HG03045 (cell line): Measurements from ENCODE around the gene TBC1D22A.

ENCODE experiments used
- ATAC-seq: cut with Tn5 transposase; IDR thresholded peaks from one replicate; pipeline ENCODE4 v1.9.1; 2021; ENCODE audit warnings: mild to moderate bottlenecking, moderate library complexity; ENCODE audit not compliant: unreplicated experiment

Gene TBC1D22A

DNA sequence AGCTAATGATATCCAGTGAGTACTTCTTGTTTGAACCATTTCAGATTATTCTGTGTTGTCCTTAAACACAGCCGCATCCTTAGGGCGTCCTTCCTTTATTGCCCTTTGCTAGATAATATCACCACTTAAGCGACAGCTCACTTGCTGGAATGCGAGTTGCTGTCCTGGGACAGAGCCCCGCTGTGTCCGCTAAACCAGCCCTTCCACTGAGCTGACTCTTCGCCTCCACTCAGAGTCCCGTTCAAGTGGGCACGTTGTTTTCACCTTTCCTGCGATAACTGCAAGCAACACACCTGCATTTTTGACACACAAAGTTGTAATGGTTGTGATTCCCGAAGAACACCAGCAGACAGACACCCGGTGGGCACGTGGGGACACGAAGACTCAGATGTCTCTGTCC lies 140.0 kb downstream of the TBC1D22A start:
- no peak for ATAC-seq

DNA sequence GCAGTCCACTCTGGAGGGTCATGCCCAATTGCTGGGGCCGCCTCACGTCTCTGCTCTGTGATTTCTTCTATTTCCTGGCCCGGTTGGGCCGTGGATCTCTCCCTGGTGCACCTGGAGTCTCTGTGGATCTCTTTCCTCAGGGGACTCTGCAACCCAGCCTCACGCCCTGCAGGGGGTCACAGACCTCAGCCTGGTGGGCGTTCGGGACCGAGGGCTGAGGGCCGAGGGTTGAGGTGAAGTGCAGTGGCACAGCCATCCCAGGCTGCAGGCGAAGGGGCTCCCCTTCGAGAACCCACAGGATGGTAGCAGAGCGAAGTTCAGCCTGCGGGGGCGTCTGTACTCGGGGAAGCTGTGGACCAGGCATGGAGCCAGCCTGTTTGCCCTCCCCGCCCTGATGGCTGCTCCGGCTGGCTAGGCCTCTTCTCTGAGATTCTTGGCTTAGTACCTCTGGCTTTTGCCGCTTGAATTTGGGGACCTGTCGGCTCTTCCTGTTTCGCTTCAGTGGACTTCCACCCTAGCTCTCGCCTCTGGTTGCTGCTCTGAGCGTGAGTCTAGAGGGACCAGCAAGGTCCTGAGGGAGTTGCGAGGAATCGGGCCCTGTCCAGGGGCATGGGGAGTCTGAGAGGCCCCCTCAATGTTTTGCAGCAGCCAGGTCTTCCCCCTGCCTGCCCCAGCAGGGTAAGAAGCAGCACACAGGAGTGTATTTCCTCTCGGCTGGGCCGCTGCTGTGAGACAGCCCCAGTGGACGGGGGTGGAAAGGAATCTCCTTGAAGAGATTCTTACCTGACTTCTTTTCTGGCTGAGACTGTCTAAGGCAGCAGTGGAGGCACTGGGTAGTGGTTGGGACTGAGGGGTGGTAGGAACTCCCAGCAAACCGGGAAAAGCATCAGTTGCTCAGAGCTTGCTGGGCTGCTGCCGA lies 140.8 kb downstream of the TBC1D22A start:
- ATAC-seq = no peak

- no peak for ATAC-seq
Measured at GRCh38 chr22:46905415-46905814, 143.0 kb downstream of the TBC1D22A start.

DNA sequence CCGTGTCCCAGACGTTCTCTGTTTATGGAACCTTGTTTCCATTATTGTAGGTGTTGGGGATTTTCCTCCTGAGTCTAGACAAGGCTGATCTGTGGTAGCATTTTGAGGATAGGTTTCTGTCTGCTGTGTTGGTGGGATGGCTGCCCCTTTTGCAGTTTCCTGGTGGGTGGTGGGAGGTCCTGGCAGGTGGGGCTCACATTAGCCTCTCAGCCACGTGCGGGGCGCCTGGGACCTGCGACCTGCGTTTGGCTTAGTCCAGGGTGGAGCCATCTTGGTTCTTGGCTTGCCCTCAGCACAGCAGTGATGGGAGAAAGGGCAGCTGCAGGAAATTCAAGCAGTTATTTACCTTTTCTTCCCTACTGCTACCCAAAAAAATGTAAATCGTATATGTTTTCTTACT lies 143.4 kb downstream of the TBC1D22A start:
- ATAC-seq = no peak

DNA sequence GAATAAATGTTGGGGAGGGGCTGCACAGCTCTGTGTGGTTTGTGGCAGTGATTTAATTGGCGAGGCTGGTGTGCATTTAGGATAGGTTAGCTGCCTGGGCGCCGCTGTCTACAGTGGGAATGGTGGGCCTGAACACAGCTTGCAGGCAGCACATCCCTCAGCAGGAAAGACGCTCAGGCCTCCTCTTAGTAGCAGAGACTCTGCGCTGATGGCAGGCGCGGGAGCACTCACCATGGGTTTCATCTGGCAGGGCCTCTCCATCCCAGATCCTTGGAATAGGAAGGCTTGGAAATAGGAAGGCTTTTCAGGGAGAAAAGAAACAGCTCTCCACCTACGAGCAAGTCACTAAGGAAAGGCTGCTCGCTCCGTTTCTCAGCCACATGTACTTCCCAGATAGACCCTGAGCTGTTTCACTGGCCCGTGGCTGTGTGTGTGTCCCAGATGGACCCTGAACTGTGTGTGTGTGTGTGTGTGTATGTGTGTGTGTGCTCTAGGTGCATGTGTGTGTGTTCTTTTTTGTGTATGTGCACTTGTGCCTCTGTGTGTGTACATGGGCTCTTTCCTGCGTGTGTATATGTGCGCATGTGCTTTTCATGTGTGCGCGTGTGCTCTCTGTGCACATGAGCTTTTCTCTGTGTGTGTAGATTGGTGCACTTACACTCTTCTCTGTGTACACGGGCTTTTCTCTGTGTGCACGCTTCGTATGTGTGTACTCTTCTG lies 144.0 kb downstream of the TBC1D22A start:
- ATAC-seq = no peak

- no peak for ATAC-seq
Measured at GRCh38 chr22:46907241-46908215, 145.1 kb downstream of the TBC1D22A start.

GRCh38 chr22:46908641-46909107 lies 146.2 kb downstream of the TBC1D22A start:
- no peak for ATAC-seq

- ATAC-seq = no peak
Measured at GRCh38 chr22:46909237-46910030, 147.0 kb downstream of the TBC1D22A start.

- no peak for ATAC-seq
Measured at GRCh38 chr22:46910624-46911023, 148.2 kb downstream of the TBC1D22A start.

- ATAC-seq = no peak
Measured at GRCh38 chr22:46911346-46911745, 148.9 kb downstream of the TBC1D22A start.

GRCh38 chr22:46913351-46913750 lies 150.9 kb downstream of the TBC1D22A start:
- no peak for ATAC-seq

GRCh38 chr22:46914481-46914880 lies 152.0 kb downstream of the TBC1D22A start:
- ATAC-seq = no peak

DNA sequence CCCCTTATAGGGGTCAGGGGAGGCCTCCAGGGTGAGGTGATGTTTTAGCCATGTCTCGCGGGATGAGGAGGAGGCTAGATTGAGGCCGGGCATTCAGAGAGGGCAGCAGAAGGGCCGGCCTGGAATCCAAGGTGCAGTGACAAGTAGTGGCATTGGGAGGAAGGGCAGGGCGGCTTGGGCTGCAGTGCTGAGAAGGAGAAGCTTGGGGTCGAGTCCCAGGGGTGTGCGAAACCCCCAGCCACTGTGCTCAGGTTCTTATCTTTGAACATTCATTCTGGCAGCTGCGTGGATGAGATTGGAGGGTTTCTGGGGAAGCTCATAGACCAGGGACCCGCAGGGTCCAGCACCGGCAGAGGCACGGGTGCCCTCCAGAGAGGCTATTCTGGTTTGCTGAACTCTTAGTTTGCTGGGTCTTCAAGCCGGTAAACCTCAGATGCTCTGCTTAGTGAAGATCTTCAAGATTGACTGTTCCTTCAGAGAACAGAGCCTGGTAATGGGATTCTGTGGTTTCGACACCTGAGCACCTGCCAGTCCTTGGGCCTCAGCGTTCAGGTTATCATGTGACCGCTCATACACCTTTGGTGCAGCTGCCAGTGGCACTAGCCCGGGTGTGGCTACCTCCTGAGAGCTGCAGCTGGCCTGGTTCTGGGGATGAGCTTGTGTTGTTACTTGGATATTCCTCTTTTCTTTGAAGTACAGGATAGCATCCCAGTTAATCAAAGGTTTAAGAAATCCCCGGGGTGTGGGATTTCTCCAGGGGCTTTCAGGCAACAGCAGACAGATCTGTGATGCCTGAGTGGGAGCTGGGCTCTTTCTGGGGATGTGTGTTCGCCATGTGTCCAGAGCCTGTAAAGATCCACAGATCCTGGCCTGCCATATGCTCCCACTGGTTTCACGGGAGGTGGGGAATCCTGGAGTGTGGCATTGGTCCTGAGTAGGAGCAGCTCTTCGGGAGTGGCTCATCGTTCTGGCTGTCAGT lies 152.8 kb downstream of the TBC1D22A start:
- ATAC-seq = no peak

DNA sequence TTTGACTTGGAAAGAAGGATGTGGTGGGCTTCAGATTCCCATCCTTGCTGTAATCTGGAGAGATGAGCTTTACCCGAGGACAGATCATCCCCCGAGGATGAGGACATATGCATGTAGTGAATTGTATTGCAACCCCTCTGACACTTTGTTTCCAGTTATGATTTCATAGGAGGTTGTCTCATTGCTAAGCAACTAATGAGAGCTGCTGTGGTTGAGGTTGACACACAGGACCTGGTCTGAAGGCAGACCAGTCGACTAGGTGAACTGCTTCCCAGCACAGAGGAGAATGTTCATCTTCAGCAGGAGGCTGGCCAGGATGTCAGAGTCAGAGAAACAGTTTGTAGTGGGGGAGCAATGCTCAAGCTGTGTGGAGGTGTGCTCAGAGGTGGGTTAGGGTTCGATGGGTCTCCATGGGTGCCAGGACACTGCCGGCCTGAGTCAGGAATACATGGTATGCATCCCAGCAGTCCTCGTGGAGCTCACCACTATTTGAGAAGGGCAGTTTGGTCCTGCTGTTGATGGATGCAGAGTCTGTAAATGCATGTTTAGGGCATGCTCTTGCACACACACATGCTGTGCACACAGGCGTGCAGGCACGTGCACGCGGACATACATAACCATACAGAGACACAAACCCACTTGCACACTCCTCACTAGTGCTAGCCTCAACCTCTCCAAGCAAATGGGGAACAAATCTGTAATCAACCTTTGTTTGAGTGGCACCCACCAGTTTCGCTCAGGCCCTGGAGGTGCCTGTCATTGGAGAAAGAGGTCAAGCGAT lies 153.7 kb downstream of the TBC1D22A start:
- no peak for ATAC-seq

DNA sequence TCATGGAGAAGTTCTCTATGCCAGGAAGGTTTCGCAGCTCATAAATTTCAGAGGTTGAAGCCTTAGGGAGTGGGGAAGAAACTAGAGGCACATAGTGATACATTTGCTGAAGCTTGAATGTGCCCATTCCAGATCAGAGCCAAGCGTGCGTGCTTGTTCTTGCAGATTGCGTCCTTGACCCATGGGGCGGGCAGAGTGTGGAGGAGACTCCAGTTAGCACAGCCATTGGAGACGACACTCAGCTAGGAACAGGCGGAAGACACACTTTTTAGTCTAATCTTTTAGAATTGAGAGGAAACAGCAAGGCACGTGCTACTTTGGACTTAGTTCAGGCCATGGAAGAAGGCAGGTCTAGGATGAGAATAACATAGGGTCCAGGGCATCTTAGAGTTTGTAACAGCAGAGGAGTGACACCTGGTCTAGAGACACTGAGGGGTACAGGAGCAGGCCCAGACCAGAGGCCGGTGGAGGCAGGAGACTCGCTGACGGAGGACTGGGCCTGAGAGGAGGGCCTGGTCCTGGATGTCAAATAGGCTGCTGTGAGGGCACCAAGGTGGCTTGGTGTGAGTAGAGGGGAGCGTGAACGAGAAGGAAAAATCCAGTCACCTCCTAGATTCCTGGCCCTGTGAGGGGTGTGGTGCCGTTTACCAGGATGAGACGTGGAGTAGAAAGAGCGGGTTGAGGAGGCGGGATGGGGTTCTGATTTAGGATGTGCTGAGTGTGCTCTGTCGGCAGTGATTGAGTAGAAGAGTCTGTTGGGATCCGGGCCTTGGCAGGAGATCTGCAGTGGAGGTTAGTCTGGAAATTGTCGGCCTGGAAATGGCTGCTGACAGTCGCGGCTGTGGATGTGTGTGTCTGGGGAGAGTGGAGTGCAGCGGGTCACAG lies 154.7 kb downstream of the TBC1D22A start:
- no peak for ATAC-seq

DNA sequence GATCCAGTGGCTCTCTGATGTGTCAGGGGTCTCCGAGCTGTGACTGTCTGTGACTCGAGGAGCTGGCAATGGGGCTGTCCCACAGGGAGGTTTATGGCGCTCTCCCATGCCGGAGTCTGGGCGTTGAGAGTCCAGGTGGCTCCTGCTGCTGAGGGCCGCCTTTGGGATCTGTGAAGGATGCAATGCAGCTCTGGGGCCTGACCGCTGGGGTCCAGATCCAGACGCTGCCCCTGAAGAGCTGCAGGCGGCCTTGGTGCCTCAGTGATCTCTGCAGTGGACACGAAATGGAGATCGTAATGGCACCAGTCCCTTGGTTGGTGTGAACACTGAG lies 155.3 kb downstream of the TBC1D22A start:
- ATAC-seq = no peak

DNA sequence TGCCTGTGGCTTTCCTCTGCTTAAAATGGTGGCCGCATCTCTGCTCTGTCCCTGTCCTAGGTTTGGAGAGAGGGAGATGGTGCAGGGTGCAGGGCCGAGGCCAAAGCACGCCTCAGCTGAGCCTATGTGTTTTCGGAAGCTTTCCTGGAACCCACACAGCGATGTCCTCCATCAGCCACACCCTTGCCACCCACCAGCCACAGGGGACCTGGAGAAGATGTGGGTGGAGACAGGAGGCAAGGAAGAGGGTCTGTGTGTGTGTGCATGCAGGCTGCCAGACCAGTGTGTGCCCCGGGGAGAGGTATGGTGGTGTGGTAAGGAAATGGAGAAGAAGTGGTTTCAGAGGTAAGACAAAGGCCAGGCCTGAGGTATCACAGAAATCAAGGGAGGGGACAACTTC lies 155.7 kb downstream of the TBC1D22A start:
- ATAC-seq = no peak
